Liver (tissue), 9 donors: ENCODE data around the gene TMEM164. TPM values are rescaled to one million over a fixed set of nuclear protein-coding genes. Genes with fewer than 3 reads are reported as not detected.

Experiments used
- DNase-seq: peaks from one replicate; pipeline ENCODE4 v3.0.0-alpha.2; 2017; ENCODE audit warnings: low spot score
- H3K27ac ChIP-seq, 2 donors: one replicate each; pipeline ENCODE4 v1.7.0; 2013; ENCODE audit warnings: inconsistent platforms in 2 of 2, low read length in 2 of 2, control low read depth in 1 of 2, low read depth in 1 of 2, mild to moderate bottlenecking in 1 of 2
- H3K27me3 ChIP-seq, 4 donors: one replicate each; pipeline versions ENCODE4 v1.6.1 to v1.7.0; 2013; ENCODE audit warnings: low read length in 3 of 4, inconsistent platforms in 1 of 4, mild to moderate bottlenecking in 1 of 4, moderate library complexity in 1 of 4; ENCODE audit not compliant: control insufficient read depth in 4 of 4, insufficient read depth in 4 of 4
- H3K36me3 ChIP-seq, 4 donors: one replicate each; pipeline versions ENCODE4 v1.6.1 to v1.7.0; 2013; ENCODE audit warnings: low read length in 3 of 4, mild to moderate bottlenecking in 3 of 4, low read depth in 1 of 4, moderate library complexity in 1 of 4; ENCODE audit not compliant: control insufficient read depth in 4 of 4, insufficient read depth in 3 of 4
- H3K4me1 ChIP-seq, 4 donors: one replicate each; pipeline versions ENCODE4 v1.6.1 to v1.7.0; 2013; ENCODE audit warnings: low read length in 3 of 4, mild to moderate bottlenecking in 3 of 4, moderate library complexity in 1 of 4; ENCODE audit not compliant: control insufficient read depth in 4 of 4, insufficient read depth in 4 of 4
- H3K4me3 ChIP-seq, 3 donors: one replicate each; pipeline versions ENCODE4 v1.6.1 to v1.7.0; 2013; ENCODE audit warnings: low read length in 3 of 3, control low read depth in 1 of 3, low read depth in 1 of 3, mild to moderate bottlenecking in 1 of 3
- H3K9ac ChIP-seq, 2 donors: one replicate each; pipeline ENCODE4 v1.7.0; 2013; ENCODE audit warnings: low read length in 2 of 2, mild to moderate bottlenecking in 2 of 2, moderate library complexity in 2 of 2, control low read depth in 1 of 2, low read depth in 1 of 2
- H3K9me3 ChIP-seq, 4 donors: one replicate each; pipeline versions ENCODE4 v1.6.1 to v1.7.0; 2013; ENCODE audit warnings: low read length in 3 of 4; ENCODE audit not compliant: control insufficient read depth in 4 of 4
- ATF3 ChIP-seq: IDR thresholded peaks from 2 replicates; pipeline ENCODE4 v1.6.1; 2016; ENCODE audit warnings: antibody characterized with exemption
- CTCF ChIP-seq: fragments of 150-350 bp; IDR thresholded peaks from 2 replicates; pipeline ENCODE4 v1.5.1; 2017; ENCODE audit warnings: improper control_type of control experiment, low read depth, low read length; ENCODE audit not compliant: missing input control
- EGR1 ChIP-seq, 2 donors: IDR thresholded peaks; 2 replicates each; pipeline ENCODE4 v1.6.1; 2016 to 2018; ENCODE audit warnings: antibody characterized with exemption in 2 of 2, low read depth in 2 of 2
- FOXA2 ChIP-seq: IDR thresholded peaks from 2 replicates; pipeline ENCODE4 v1.6.1; 2016; ENCODE audit warnings: antibody characterized with exemption
- GABPA ChIP-seq, 2 donors: IDR thresholded peaks in 1 of 2; conservative IDR thresholded peaks in 1 of 2; 2 replicates each; pipeline ENCODE4 v1.6.1; 2016; ENCODE audit warnings: antibody characterized with exemption in 2 of 2, mild to moderate bottlenecking in 1 of 2, moderate library complexity in 1 of 2
- HNF4G ChIP-seq: IDR thresholded peaks from 2 replicates; pipeline ENCODE4 v1.6.1; 2016; ENCODE audit warnings: antibody characterized with exemption
- RAD21 ChIP-seq, 2 donors: IDR thresholded peaks; 2 replicates each; pipeline ENCODE4 v1.6.1; 2016; ENCODE audit warnings: antibody characterized with exemption in 2 of 2, mild to moderate bottlenecking in 2 of 2
- REST ChIP-seq: IDR thresholded peaks from 2 replicates; pipeline ENCODE4 v1.6.1; 2016; ENCODE audit warnings: antibody characterized with exemption, mild to moderate bottlenecking
- RXRA ChIP-seq, 2 donors: IDR thresholded peaks; 2 replicates each; pipeline ENCODE4 v1.6.1; 2017 to 2018; ENCODE audit warnings: antibody characterized with exemption in 2 of 2, mild to moderate bottlenecking in 1 of 2
- TAF1 ChIP-seq: conservative IDR thresholded peaks from 2 replicates; pipeline ENCODE4 v1.6.1; 2016; ENCODE audit warnings: antibody characterized with exemption, mild to moderate bottlenecking
- ZBTB33 ChIP-seq: IDR thresholded peaks from 2 replicates; pipeline ENCODE4 v1.6.1; 2016; ENCODE audit warnings: antibody characterized with exemption
- WGBS: extraction: QIAGEN DNeasy Blood & Tissue Kit; methylation state at CpG from one replicate; pipeline ENCODE4 v1.1.7; 2013; 5-methylcytosine and 5-hydroxymethylcytosine counted together
- polyA plus RNA-seq, 2 donors: library from polyadenylated mRNA; stranded (reverse) in 1 of 2; unstranded in 1 of 2; fragments of 200-250 nt in 1 of 2; fragments of >200 nt in 1 of 2; fragmentation: Nextera tagmentation in 1 of 2; extraction: Ambion mirVana in 1 of 2; gene quantifications; one replicate each; pipeline versions ENCODE4 v1.2.1 to v1.2.3, GENCODE V29; 2013 to 2015
- total RNA-seq, 2 donors: library from RNA; depleted of rRNA; stranded (reverse); fragments of >200 nt; gene quantifications; one replicate each; pipeline ENCODE4 v1.2.3, GENCODE V29; 2014
- TF ChIP-seq, protein P1 (sequence below): IDR thresholded peaks from 2 replicates; pipeline ENCODE4 v1.6.1; 2016; ENCODE audit warnings: antibody characterized with exemption
- donor health status: healthy.
- donor health status: healthy.
- donor health status: healthy.
- donor health status: healthy.
- donor health status: healthy.

The TMEM164 gene
- total and polyA plus RNA-seq, 4 donors: 0.40 to 8.5 (median 2.9) TPM

GRCh38 chrX:110089656-110090403 lies 86.9 kb downstream of the TMEM164 start:
- H3K27ac ChIP-seq: no peak overlapping the region

GRCh38 chrX:110097920-110098319 lies 95.0 kb downstream of the TMEM164 start:
- no peaks in the 10 kb centered on the region for H3K27me3 ChIP-seq
- no peak overlapping the region for H3K9ac ChIP-seq
- H3K36me3 ChIP-seq: no peaks in the 10 kb centered on the region
- H3K9me3 ChIP-seq: peaks cover 0 to 4% (median under 1%) of the 10 kb centered on the region in 4 donors
- H3K4me1 ChIP-seq: no peaks in the 10 kb centered on the region
- H3K27ac ChIP-seq: no peak overlapping the region
- TF ChIP-seq ZBTB33 (no peak), HNF4G (no peak), RAD21 (IDR thresholded peaks at IDR 0.05) (no peak), TAF1 (no peak), FOXA2 (no peak), ATF3 (no peak), EGR1 (IDR thresholded peaks at IDR 0.05; ENCODE audit: low read depth in 2 of 2) (no peak), REST (no peak)
- TF ChIP-seq, protein P1, sequence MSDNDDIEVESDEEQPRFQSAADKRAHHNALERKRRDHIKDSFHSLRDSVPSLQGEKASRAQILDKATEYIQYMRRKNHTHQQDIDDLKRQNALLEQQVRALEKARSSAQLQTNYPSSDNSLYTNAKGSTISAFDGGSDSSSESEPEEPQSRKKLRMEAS: no peak
- no peak for DNase-seq
- H3K4me3 ChIP-seq: no peak overlapping the region

More at GRCh38 chrX:110089656-110090403, 86.9 kb downstream of the TMEM164 start:
- Histone ChIP-seq H3K4me3 (no peak overlapping the region), H3K9ac (no peak overlapping the region), H3K27me3 (no peaks in the 10 kb centered on the region), H3K9me3 (no peaks in the 10 kb centered on the region), H3K36me3 (no peaks in the 10 kb centered on the region), H3K4me1 (no peaks in the 10 kb centered on the region)
- WGBS: 85% methylated on average over 6 of the region's 6 CpGs
- no peak for DNase-seq
- no peak for TF ChIP-seq RXRA (IDR thresholded peaks at IDR 0.05)
- no peak for TF ChIP-seq CTCF
- no peak for TF ChIP-seq ATF3
- TF ChIP-seq TAF1: no peak
- TF ChIP-seq EGR1 (IDR thresholded peaks at IDR 0.05; ENCODE audit: low read depth in 2 of 2): no peak
- TF ChIP-seq ZBTB33: no peak
- no peak for TF ChIP-seq RAD21 (IDR thresholded peaks at IDR 0.05)
- no peak for TF ChIP-seq GABPA (IDR thresholded peaks at IDR 0.05 in 1 of 2, conservative IDR thresholded peaks at IDR 0.05 in 1 of 2)
